ENCODE measurements around the gene FKBP5.

GRCh38 chr6:35633579-35634089 is 55.1 kb downstream of the FKBP5 start:
- no peak for TF ChIP-seq POLR2AphosphoS5 (IDR thresholded peaks at IDR 0.05; ENCODE audit: insufficient read depth in 1 of 2, low read depth in 1 of 2)
- TF ChIP-seq CTCF (IDR thresholded peaks at IDR 0.05) = no peak
